Kidney (tissue), 14 donors: ENCODE results near the gene IRF1. TPM values are rescaled to one million over a fixed set of nuclear protein-coding genes. Genes with fewer than 3 reads are reported as not detected.

Source experiments
- DNase-seq, 5 donors: peaks; one replicate each; pipeline ENCODE4 v3.0.0-alpha.2; 2013 to 2020
- FAIRE-seq: peaks from 2 replicates; lab custom pipeline; 2012; peaks lifted over from hg19 to GRCh38; lab: Jason Lieb, UNC
- H3K27ac ChIP-seq, 2 donors: one replicate each; pipeline ENCODE4 v1.7.0; 2013; ENCODE audit warnings: low read depth in 2 of 2, low read length in 2 of 2, inconsistent platforms in 1 of 2
- H3K27me3 ChIP-seq: one replicate; pipeline ENCODE4 v1.7.1; 2013; ENCODE audit warnings: low read length, inconsistent platforms; ENCODE audit not compliant: control insufficient read depth, insufficient read depth
- H3K36me3 ChIP-seq, 3 donors: one replicate each; pipeline versions ENCODE4 v1.7.0 to v1.7.1; 2013; ENCODE audit warnings: low read length in 3 of 3, control low read depth in 1 of 3, inconsistent platforms in 1 of 3; ENCODE audit not compliant: insufficient read depth in 3 of 3, control insufficient read depth in 2 of 3
- H3K4me1 ChIP-seq, 3 donors: one replicate each; pipeline versions ENCODE4 v1.7.0 to v1.7.1; 2013; ENCODE audit warnings: low read length in 3 of 3, inconsistent platforms in 1 of 3, low read depth in 1 of 3; ENCODE audit not compliant: control insufficient read depth in 2 of 3, insufficient read depth in 2 of 3
- H3K4me3 ChIP-seq, 3 donors: one replicate each; pipeline versions ENCODE4 v1.7.0 to v1.8.1; 2013; ENCODE audit warnings: low read length in 3 of 3, control low read depth in 1 of 3, inconsistent platforms in 1 of 3
- H3K9ac ChIP-seq, 3 donors: one replicate each; pipeline versions ENCODE4 v1.7.0 to v1.7.1; 2013; ENCODE audit warnings: low read length in 3 of 3, control low read depth in 1 of 3, inconsistent platforms in 1 of 3
- H3K9me3 ChIP-seq, 3 donors: one replicate each; pipeline versions ENCODE4 v1.7.0 to v1.7.1; 2013; ENCODE audit warnings: low read length in 3 of 3, control low read depth in 1 of 3, inconsistent platforms in 1 of 3; ENCODE audit not compliant: control insufficient read depth in 2 of 3, insufficient read depth in 1 of 3
- intact Hi-C: fragments of 100-400 bp; cut with DNase I; formaldehyde crosslinking; loops from one replicate; pipeline ENCODE4 v1.11.1; 2022
- polyA plus RNA-seq: library from polyadenylated mRNA; stranded (reverse); fragments of 350-450 nt; fragmentation: Illumina TruSeq; extraction: RNeasy Lipid Tissue Mini Kit (QIAGEN cat#74804); gene quantifications from one replicate; pipeline ENCODE4 v1.2.3, GENCODE V29; 2014; ENCODE audit warnings: low read depth, low replicate concordance; ENCODE audit not compliant: insufficient read depth
- total RNA-seq: library from RNA; stranded (reverse); fragmentation: NEBNext Ultra II Directional; extraction: Animal tissue kit (Norgen Biotek cat#: 25700); gene quantifications from one replicate; pipeline ENCODE4 v1.2.1, GENCODE V29; 2021
- TF ChIP-seq, protein P1 (sequence below): IDR thresholded peaks from 3 replicates; pipeline ENCODE4 v1.5.1; 2012; ENCODE audit warnings: mild to moderate bottlenecking, moderate library complexity, borderline replicate concordance; ENCODE audit not compliant: insufficient read depth; ENCODE audit errors: extremely low read depth
- donor health status: control.
- donor health status: control.
- donor health status: control.
- donor health status: control.
- donor health status: control.
- donor health status: DM: yes; HTN: yes; CAD: no.
- donor health status: Normal renal cell carcinoma (clear cell type).

Gene IRF1
- total and polyA plus RNA-seq, 2 donors from 2014 or later, result 20.5 to 55.6 TPM

DNA sequence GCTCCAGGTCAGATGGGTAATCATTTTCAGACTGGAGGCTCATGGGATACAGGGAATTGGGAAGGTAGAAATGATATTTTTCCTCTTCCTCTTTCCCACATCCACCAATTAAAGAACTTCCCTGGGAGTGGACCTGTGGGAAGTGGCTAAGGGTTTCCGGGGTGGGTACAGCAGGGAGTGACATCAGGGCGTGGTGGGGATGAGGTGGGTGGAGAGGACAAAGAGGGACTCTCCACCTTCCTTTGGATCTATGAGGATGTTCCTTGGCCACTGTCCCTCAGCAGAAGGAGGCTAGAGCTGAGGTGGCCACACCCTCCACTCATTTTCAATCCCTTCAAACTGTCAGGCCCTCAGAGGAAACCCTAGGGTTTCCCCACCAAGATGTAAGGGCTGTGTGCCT is 54.7 kb downstream of the IRF1 start:
- Histone ChIP-seq H3K4me1 (peaks cover 0 to 24% (median 10%) of the 10 kb centered on the region in 3 donors), H3K4me3 (no peak overlapping the region), H3K27ac (no peak overlapping the region), H3K9me3 (no peaks in the 10 kb centered on the region), H3K27me3 (no peaks in the 10 kb centered on the region), H3K36me3 (no peaks in the 10 kb centered on the region), H3K9ac (no peak overlapping the region)
- DNase-seq (no peak), FAIRE-seq (no peak)
- TF ChIP-seq, protein P1, sequence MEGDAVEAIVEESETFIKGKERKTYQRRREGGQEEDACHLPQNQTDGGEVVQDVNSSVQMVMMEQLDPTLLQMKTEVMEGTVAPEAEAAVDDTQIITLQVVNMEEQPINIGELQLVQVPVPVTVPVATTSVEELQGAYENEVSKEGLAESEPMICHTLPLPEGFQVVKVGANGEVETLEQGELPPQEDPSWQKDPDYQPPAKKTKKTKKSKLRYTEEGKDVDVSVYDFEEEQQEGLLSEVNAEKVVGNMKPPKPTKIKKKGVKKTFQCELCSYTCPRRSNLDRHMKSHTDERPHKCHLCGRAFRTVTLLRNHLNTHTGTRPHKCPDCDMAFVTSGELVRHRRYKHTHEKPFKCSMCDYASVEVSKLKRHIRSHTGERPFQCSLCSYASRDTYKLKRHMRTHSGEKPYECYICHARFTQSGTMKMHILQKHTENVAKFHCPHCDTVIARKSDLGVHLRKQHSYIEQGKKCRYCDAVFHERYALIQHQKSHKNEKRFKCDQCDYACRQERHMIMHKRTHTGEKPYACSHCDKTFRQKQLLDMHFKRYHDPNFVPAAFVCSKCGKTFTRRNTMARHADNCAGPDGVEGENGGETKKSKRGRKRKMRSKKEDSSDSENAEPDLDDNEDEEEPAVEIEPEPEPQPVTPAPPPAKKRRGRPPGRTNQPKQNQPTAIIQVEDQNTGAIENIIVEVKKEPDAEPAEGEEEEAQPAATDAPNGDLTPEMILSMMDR, result no peak
- intact Hi-C loops, result no loop called here

DNA sequence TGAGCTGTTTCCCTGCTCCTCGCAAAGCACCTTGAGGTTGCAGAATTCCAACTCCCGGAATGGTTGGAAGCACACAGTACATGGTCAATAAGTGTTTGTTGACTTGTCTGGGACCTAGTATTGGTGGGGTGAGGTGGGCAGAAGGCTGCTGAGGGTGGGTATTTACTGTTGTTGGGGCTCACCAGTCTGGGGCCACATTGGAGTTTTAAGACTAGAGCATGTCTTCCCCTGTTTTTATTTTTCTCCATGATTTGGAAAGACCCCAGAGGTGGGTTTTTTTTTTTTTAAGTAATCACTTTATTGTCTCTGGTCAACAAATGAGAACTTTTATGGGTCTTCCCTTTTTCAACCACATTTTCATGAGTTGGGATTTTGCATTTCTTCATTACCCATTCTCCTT is 55.1 kb downstream of the IRF1 start:
- Histone ChIP-seq H3K27me3 (no peaks in the 10 kb centered on the region), H3K4me1 (peaks cover 0 to 24% (median 10%) of the 10 kb centered on the region in 3 donors), H3K27ac (no peak overlapping the region), H3K36me3 (no peaks in the 10 kb centered on the region), H3K4me3 (no peak overlapping the region), H3K9me3 (no peaks in the 10 kb centered on the region), H3K9ac (no peak overlapping the region)
- TF ChIP-seq, protein P1, result no peak
- FAIRE-seq (no peak), DNase-seq (no peak)
- intact Hi-C loops, result no loop called here

DNA sequence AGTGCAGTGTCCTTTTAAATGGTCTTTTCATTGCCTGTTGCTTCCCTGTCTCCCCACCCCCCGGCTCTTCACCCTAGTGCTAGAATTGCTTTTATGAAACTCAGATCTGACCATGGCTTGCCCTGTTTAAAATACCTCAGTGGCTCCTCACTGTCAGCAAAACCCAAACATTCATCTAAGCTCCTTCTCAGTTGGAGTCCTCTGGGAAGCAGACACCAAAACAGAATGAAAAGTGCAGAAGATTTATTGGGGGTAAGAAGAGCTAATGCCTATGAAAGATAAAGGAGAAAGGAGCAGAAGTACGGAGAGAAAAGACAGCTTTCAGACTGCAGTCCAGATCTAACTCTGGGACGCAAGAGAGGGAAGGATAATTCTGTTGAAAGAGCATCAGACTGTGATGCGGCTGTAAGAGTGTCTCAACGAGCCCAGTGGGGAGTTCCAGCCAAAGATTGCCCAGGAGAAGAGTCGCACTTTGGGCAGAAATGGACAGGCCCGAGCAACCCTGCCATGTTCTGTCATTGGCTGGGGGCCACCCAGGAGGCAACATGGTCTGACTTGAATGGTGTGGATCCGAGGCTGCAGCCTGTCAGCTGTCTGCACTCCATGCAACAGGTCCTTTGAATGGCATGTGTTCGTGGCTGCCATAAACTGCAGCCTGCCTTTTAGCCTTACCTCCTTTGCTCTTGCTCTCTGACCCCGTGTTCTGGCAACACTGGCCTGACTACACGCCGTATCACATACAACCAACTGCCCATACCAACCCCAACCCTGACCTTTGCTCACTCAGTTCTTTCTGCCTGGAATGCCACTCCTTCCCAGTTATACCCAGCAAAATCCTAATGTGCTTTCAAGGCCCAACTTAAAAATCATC is 55.9 kb downstream of the IRF1 start:
- DNase-seq, result no peak
- no peaks in the 10 kb centered on the region for H3K36me3 ChIP-seq
- no peaks in the 10 kb centered on the region for H3K27me3 ChIP-seq
- H3K4me1 ChIP-seq, result peaks cover 0 to 26% (median 10%) of the 10 kb centered on the region in 3 donors
- no peaks in the 10 kb centered on the region for H3K9me3 ChIP-seq
- H3K9ac ChIP-seq, result no peak overlapping the region
- H3K27ac ChIP-seq, result no peak overlapping the region
- TF ChIP-seq, protein P1, result no peak
- no peak overlapping the region for H3K4me3 ChIP-seq
- FAIRE-seq, result no peak
- intact Hi-C loops, result no loop called here
